ENCODE measurements around the gene CMBL. TPM values are rescaled to one million over a fixed set of nuclear protein-coding genes. Genes with fewer than 3 reads are reported as not detected.

The CMBL gene
- total and polyA plus RNA-seq, 2 of the 13 experiments (the other 11 are each of a cell fraction or from before 2014, with no cell fraction given) = 11.5 to 17.0 TPM

DNA sequence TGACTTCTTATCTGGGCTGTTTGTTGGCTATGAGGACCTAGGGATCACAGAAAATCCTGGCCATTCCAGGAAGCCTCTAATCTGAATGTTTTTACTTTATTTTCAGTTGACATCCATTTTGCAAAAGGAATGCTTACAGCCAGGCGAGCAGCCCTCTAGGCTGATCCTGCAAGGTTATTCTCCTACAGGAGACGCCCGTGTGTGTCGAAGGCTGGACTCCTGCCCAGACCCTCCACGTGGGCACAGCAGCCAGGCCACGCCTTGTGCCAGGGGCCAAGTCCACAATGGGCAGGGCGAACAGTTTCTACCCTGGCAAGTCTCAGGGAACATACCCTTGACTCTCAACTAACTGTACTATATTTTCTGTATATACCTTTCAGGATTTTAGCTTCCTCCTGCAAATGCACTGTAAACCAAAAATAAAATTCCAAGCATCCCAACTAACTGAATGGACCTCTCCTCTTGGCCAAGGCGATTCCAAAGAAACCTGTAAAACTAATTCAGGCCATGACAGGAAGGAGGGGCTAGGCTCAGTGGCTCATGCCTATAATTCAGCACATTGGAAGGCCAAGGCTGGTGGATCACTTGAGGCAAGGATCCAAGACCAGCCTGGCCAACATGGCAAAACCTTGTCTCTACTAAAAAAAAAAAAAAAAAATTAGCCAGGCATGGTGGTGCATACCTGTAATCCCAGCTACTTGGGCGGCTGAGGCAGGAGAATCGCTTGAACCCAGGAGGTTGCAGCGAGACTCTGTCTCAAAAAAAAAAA lies 5.7 kb downstream of the CMBL start:
- Histone ChIP-seq H3K36me3 (replicated peaks in 1 of 2; ENCODE audit: control insufficient read depth in 1 of 2, insufficient read depth in 2 of 2, low read length in 2 of 2) (no peaks in the 10 kb centered on the region), H3K9ac (ENCODE audit: insufficient read depth, low read depth, low read length) (no peak overlapping the region), H2AFZ (ENCODE audit: low read length) (no peak overlapping the region), H3K27ac (ENCODE audit: extremely low read length, insufficient read depth, low read length) (no peak overlapping the region), H3K4me3 (replicated peaks in 1 of 3; ENCODE audit: insufficient read depth in 1 of 3, low read depth in 2 of 3, low read length in 3 of 3) (no peak overlapping the region), H3K4me1 (ENCODE audit: insufficient read depth, low read length) (peaks cover 55% of the 10 kb centered on the region), H3K27me3 (ENCODE audit: control insufficient read depth in 1 of 2, insufficient read depth in 2 of 2, low read length in 2 of 2) (no peaks in the 10 kb centered on the region; a peak in 1 of 5 replicates), H3K79me2 (ENCODE audit: insufficient read depth, low read length) (peaks cover 2% of the 10 kb centered on the region), H4K20me1 (ENCODE audit: insufficient read depth, low read length) (no peaks in the 10 kb centered on the region), H3K9me3 (ENCODE audit: low read length) (no peaks in the 10 kb centered on the region), H3K4me2 (ENCODE audit: low read depth, low read length) (no peak overlapping the region)
- BruUV-seq (replicated peaks) = no TSS peak
- WGBS (ENCODE audit: low lambda C conversion rate) = 82% methylated on average over 11 of the region's 11 CpGs
- POLR2A ChIA-PET = no interaction called here
- DNase-seq (ENCODE audit: low spot score) (no peak), FAIRE-seq (no peak), ATAC-seq (no peak)
- CTCF ChIA-PET (ENCODE audit: low intra/inter-chr PET ratio, low total read pairs) = no interaction called here
- in situ Hi-C loops (cut with HindIII; ENCODE audit: extremely low pct_ligation_motif_present, low pct_unique_long_range_greater_than_20kb) = no loop called here
- intact Hi-C loops (cut with micrococcal nuclease; ENCODE audit: unreplicated experiment) = no loop called here
- TF ChIP-seq, protein P1, sequence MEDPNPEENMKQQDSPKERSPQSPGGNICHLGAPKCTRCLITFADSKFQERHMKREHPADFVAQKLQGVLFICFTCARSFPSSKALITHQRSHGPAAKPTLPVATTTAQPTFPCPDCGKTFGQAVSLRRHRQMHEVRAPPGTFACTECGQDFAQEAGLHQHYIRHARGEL (CRISPR knock-in tag; IDR thresholded peaks at IDR 0.05) = no peak
- no peak for TF ChIP-seq TP53 (CRISPR knock-in tag; conservative IDR thresholded peaks at IDR 0.05)
- TF ChIP-seq ZNF841 (CRISPR knock-in tag; IDR thresholded peaks at IDR 0.05; ENCODE audit: borderline replicate concordance) = no peak
- TF ChIP-seq, protein P2, sequence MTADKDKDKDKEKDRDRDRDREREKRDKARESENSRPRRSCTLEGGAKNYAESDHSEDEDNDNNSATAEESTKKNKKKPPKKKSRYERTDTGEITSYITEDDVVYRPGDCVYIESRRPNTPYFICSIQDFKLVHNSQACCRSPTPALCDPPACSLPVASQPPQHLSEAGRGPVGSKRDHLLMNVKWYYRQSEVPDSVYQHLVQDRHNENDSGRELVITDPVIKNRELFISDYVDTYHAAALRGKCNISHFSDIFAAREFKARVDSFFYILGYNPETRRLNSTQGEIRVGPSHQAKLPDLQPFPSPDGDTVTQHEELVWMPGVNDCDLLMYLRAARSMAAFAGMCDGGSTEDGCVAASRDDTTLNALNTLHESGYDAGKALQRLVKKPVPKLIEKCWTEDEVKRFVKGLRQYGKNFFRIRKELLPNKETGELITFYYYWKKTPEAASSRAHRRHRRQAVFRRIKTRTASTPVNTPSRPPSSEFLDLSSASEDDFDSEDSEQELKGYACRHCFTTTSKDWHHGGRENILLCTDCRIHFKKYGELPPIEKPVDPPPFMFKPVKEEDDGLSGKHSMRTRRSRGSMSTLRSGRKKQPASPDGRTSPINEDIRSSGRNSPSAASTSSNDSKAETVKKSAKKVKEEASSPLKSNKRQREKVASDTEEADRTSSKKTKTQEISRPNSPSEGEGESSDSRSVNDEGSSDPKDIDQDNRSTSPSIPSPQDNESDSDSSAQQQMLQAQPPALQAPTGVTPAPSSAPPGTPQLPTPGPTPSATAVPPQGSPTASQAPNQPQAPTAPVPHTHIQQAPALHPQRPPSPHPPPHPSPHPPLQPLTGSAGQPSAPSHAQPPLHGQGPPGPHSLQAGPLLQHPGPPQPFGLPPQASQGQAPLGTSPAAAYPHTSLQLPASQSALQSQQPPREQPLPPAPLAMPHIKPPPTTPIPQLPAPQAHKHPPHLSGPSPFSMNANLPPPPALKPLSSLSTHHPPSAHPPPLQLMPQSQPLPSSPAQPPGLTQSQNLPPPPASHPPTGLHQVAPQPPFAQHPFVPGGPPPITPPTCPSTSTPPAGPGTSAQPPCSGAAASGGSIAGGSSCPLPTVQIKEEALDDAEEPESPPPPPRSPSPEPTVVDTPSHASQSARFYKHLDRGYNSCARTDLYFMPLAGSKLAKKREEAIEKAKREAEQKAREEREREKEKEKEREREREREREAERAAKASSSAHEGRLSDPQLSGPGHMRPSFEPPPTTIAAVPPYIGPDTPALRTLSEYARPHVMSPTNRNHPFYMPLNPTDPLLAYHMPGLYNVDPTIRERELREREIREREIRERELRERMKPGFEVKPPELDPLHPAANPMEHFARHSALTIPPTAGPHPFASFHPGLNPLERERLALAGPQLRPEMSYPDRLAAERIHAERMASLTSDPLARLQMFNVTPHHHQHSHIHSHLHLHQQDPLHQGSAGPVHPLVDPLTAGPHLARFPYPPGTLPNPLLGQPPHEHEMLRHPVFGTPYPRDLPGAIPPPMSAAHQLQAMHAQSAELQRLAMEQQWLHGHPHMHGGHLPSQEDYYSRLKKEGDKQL (CRISPR knock-in tag; IDR thresholded peaks at IDR 0.05; ENCODE audit: low read depth) = no peak
- TF ChIP-seq, protein P3, sequence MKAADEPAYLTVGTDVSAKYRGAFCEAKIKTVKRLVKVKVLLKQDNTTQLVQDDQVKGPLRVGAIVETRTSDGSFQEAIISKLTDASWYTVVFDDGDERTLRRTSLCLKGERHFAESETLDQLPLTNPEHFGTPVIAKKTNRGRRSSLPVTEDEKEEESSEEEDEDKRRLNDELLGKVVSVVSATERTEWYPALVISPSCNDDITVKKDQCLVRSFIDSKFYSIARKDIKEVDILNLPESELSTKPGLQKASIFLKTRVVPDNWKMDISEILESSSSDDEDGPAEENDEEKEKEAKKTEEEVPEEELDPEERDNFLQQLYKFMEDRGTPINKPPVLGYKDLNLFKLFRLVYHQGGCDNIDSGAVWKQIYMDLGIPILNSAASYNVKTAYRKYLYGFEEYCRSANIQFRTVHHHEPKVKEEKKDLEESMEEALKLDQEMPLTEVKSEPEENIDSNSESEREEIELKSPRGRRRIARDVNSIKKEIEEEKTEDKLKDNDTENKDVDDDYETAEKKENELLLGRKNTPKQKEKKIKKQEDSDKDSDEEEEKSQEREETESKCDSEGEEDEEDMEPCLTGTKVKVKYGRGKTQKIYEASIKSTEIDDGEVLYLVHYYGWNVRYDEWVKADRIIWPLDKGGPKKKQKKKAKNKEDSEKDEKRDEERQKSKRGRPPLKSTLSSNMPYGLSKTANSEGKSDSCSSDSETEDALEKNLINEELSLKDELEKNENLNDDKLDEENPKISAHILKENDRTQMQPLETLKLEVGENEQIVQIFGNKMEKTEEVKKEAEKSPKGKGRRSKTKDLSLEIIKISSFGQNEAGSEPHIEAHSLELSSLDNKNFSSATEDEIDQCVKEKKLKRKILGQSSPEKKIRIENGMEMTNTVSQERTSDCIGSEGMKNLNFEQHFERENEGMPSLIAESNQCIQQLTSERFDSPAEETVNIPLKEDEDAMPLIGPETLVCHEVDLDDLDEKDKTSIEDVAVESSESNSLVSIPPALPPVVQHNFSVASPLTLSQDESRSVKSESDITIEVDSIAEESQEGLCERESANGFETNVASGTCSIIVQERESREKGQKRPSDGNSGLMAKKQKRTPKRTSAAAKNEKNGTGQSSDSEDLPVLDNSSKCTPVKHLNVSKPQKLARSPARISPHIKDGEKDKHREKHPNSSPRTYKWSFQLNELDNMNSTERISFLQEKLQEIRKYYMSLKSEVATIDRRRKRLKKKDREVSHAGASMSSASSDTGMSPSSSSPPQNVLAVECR (CRISPR knock-in tag; IDR thresholded peaks at IDR 0.05; ENCODE audit: borderline replicate concordance) = no peak
- no peak for TF ChIP-seq ZFY (CRISPR knock-in tag; IDR thresholded peaks at IDR 0.05)
- no peak for TF ChIP-seq ZNF350 (CRISPR knock-in tag; IDR thresholded peaks at IDR 0.05; ENCODE audit: borderline replicate concordance, low read depth)
- TF ChIP-seq, protein P4, sequence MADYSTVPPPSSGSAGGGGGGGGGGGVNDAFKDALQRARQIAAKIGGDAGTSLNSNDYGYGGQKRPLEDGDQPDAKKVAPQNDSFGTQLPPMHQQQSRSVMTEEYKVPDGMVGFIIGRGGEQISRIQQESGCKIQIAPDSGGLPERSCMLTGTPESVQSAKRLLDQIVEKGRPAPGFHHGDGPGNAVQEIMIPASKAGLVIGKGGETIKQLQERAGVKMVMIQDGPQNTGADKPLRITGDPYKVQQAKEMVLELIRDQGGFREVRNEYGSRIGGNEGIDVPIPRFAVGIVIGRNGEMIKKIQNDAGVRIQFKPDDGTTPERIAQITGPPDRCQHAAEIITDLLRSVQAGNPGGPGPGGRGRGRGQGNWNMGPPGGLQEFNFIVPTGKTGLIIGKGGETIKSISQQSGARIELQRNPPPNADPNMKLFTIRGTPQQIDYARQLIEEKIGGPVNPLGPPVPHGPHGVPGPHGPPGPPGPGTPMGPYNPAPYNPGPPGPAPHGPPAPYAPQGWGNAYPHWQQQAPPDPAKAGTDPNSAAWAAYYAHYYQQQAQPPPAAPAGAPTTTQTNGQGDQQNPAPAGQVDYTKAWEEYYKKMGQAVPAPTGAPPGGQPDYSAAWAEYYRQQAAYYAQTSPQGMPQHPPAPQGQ (CRISPR knock-in tag; IDR thresholded peaks at IDR 0.05; ENCODE audit: borderline replicate concordance) = no peak
- TF ChIP-seq, protein P5, sequence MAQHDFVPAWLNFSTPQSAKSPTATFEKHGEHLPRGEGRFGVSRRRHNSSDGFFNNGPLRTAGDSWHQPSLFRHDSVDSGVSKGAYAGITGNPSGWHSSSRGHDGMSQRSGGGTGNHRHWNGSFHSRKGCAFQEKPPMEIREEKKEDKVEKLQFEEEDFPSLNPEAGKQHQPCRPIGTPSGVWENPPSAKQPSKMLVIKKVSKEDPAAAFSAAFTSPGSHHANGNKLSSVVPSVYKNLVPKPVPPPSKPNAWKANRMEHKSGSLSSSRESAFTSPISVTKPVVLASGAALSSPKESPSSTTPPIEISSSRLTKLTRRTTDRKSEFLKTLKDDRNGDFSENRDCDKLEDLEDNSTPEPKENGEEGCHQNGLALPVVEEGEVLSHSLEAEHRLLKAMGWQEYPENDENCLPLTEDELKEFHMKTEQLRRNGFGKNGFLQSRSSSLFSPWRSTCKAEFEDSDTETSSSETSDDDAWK (CRISPR knock-in tag; IDR thresholded peaks at IDR 0.05) = no peak

All from HepG2 (cell line).